AG10803 (cell line): ENCODE results near the gene MLLT10.

Experiments used
- DNase-seq: peaks from one replicate; pipeline ENCODE4 v3.0.0; 2010; ENCODE audit warnings: low read depth
- H3K4me3 ChIP-seq: 2 replicates; pipeline ENCODE4 v1.5.1; 2011; ENCODE audit warnings: mild to moderate bottlenecking, low read length, control low read depth
- CTCF ChIP-seq: conservative IDR thresholded peaks from 2 replicates; pipeline ENCODE4 v1.5.1; 2011; ENCODE audit warnings: mild to moderate bottlenecking, low read length, control low read depth, inconsistent platforms

The MLLT10 gene

GRCh38 chr10:21756707-21757106 lies 222.7 kb downstream of the MLLT10 start:
- no peak for TF ChIP-seq CTCF
- no peak overlapping the region for H3K4me3 ChIP-seq
- DNase-seq, result no peak

- no peak for DNase-seq
- no peak for TF ChIP-seq CTCF
- H3K4me3 ChIP-seq, result no peak overlapping the region
Measured at GRCh38 chr10:21757185-21757901, 223.3 kb downstream of the MLLT10 start.

GRCh38 chr10:21758239-21758638 lies 224.2 kb downstream of the MLLT10 start:
- no peak for TF ChIP-seq CTCF
- no peak for DNase-seq

GRCh38 chr10:21758696-21759095 lies 224.7 kb downstream of the MLLT10 start:
- DNase-seq, result no peak
- no peak for TF ChIP-seq CTCF
- no peak overlapping the region for H3K4me3 ChIP-seq

More at GRCh38 chr10:21758239-21758638, 224.2 kb downstream of the MLLT10 start:
- H3K4me3 ChIP-seq, result no peak overlapping the region

GRCh38 chr10:21759232-21759631 lies 225.2 kb downstream of the MLLT10 start:
- DNase-seq, result no peak
- H3K4me3 ChIP-seq, result no peak overlapping the region
- no peak for TF ChIP-seq CTCF

GRCh38 chr10:21760332-21760731 lies 226.3 kb downstream of the MLLT10 start:
- no peak for TF ChIP-seq CTCF
- DNase-seq, result no peak
- H3K4me3 ChIP-seq, result no peak overlapping the region

- no peak for DNase-seq
- TF ChIP-seq CTCF, result no peak
- no peak overlapping the region for H3K4me3 ChIP-seq
Measured at GRCh38 chr10:21764466-21765189, 230.6 kb downstream of the MLLT10 start.
